Calu3 (cell line): Measurements from ENCODE around the gene BCAS1. TPM values are rescaled to one million over a fixed set of nuclear protein-coding genes. Genes with fewer than 3 reads are reported as not detected.

Experiments used
- BruUV-seq: library from RNA; stranded (reverse); fragments of 400-500 nt; replicated peaks from 2 replicates; lab custom pipeline; 2021; lab: Mats Ljungman, UMichigan
- CTCF ChIA-PET: fragments of 300-600 bp; sonication (Branson Sonifier 250); formaldehyde crosslinking; loops from one replicate; lab custom pipeline; 2022; ENCODE audit warnings: antibody characterized with exemption; lab: Charles Lee
- DNase-seq: peaks from one replicate; pipeline ENCODE4 v3.0.0; 2022
- H3K27ac Mint-ChIP-seq: one replicate; pipeline ENCODE4 v1.8.0; 2022; ENCODE audit warnings: mixed read lengths; ENCODE audit not compliant: unreplicated experiment
- H3K27me3 Mint-ChIP-seq: one replicate; pipeline ENCODE4 v1.8.0; 2022; ENCODE audit warnings: mixed read lengths; ENCODE audit not compliant: unreplicated experiment
- H3K36me3 Mint-ChIP-seq: one replicate; pipeline ENCODE4 v1.8.0; 2022; ENCODE audit warnings: mild to moderate bottlenecking, moderate library complexity, mixed read lengths; ENCODE audit not compliant: insufficient read depth, unreplicated experiment
- H3K4me1 Mint-ChIP-seq: one replicate; pipeline ENCODE4 v1.8.0; 2022; ENCODE audit warnings: mild to moderate bottlenecking, low read depth, mixed read lengths; ENCODE audit not compliant: unreplicated experiment
- H3K4me3 Mint-ChIP-seq: one replicate; pipeline ENCODE4 v1.8.0; 2022; ENCODE audit warnings: mild to moderate bottlenecking, low read depth, moderate library complexity, mixed read lengths; ENCODE audit not compliant: unreplicated experiment
- H3K9me3 Mint-ChIP-seq: one replicate; pipeline ENCODE4 v1.8.0; 2022; ENCODE audit warnings: low read depth, mixed read lengths; ENCODE audit not compliant: unreplicated experiment
- CTCF ChIP-seq: fragments of 200-600 bp; IDR thresholded peaks from one replicate; pipeline ENCODE4 v1.8.0; 2022; ENCODE audit warnings: antibody characterized with exemption; ENCODE audit not compliant: unreplicated experiment
- intact Hi-C: fragments of 100-400 bp; cut with micrococcal nuclease; formaldehyde crosslinking; loops from one replicate; pipeline ENCODE4 v1.10.0; 2022; ENCODE audit not compliant: unreplicated experiment
- total RNA-seq: library from RNA; stranded (reverse); gene quantifications from 2 replicates; pipeline ENCODE4 v1.2.3, GENCODE V29; 2022

The BCAS1 gene
- total RNA-seq, 1 experiment from 2014 or later: 11.1 TPM

GRCh38 chr20:53947501-53948195 is 122.7 kb downstream of the BCAS1 start:
- Mint-ChIP-seq H3K9me3 (peaks cover 3% of the 10 kb centered on the region), H3K4me1 (peaks cover 42% of the 10 kb centered on the region), H3K27ac (no peak overlapping the region), H3K36me3 (no peaks in the 10 kb centered on the region), H3K27me3 (no peaks in the 10 kb centered on the region), H3K4me3 (no peak overlapping the region)
- TF ChIP-seq CTCF: no peak
- CTCF ChIA-PET: no interaction called here
- DNase-seq: no peak
- intact Hi-C loops: loop anchor here (10.0 kb wide), 1 partner anchor 613 kb away; no protein-coding TSS in a partner anchor
- no TSS peak for BruUV-seq

GRCh38 chr20:53946106-53946505 is 124.3 kb downstream of the BCAS1 start:
- no peak overlapping the region for H3K27ac Mint-ChIP-seq
- no peak overlapping the region for H3K4me3 Mint-ChIP-seq
- no peaks in the 10 kb centered on the region for H3K9me3 Mint-ChIP-seq
- BruUV-seq: no TSS peak
- CTCF ChIA-PET: no interaction called here
- H3K27me3 Mint-ChIP-seq: no peaks in the 10 kb centered on the region
- no peaks in the 10 kb centered on the region for H3K36me3 Mint-ChIP-seq
- peaks cover 58% of the 10 kb centered on the region for H3K4me1 Mint-ChIP-seq
- TF ChIP-seq CTCF: no peak
- no peak for DNase-seq
- intact Hi-C loops: loop anchor here (10.0 kb wide), 1 partner anchor 611 kb away; no protein-coding TSS in a partner anchor

GRCh38 chr20:53945478-53945877 is 124.9 kb downstream of the BCAS1 start:
- H3K36me3 Mint-ChIP-seq: no peaks in the 10 kb centered on the region
- CTCF ChIA-PET: no interaction called here
- DNase-seq: no peak
- no peaks in the 10 kb centered on the region for H3K9me3 Mint-ChIP-seq
- H3K4me3 Mint-ChIP-seq: no peak overlapping the region
- no peak for TF ChIP-seq CTCF
- H3K4me1 Mint-ChIP-seq: peaks cover 63% of the 10 kb centered on the region
- BruUV-seq: no TSS peak
- intact Hi-C loops: loop anchor here (10.0 kb wide), 1 partner anchor 611 kb away; no protein-coding TSS in a partner anchor
- H3K27ac Mint-ChIP-seq: no peak overlapping the region
- no peaks in the 10 kb centered on the region for H3K27me3 Mint-ChIP-seq

- Mint-ChIP-seq H3K27ac (no peak overlapping the region), H3K27me3 (no peaks in the 10 kb centered on the region), H3K9me3 (no peaks in the 10 kb centered on the region), H3K4me3 (peak overlapping the region; percentile 62), H3K4me1 (peaks cover 63% of the 10 kb centered on the region), H3K36me3 (no peaks in the 10 kb centered on the region)
- intact Hi-C loops: loop anchor here (5.0 to 10.0 kb wide), 2 partner anchors 610 to 787 kb away; no protein-coding TSS in a partner anchor
- no peak for DNase-seq
- CTCF ChIA-PET: no interaction called here
- TF ChIP-seq CTCF: no peak
- BruUV-seq: no TSS peak
Observed at GRCh38 chr20:53944796-53945195, 125.6 kb downstream of the BCAS1 start.
